ENCODE measurements around the gene TMEM108. TPM values are rescaled to one million over a fixed set of nuclear protein-coding genes. Genes with fewer than 3 reads are reported as not detected.

The TMEM108 gene
- polyA plus RNA-seq, 1 donor = 2.8 TPM

DNA sequence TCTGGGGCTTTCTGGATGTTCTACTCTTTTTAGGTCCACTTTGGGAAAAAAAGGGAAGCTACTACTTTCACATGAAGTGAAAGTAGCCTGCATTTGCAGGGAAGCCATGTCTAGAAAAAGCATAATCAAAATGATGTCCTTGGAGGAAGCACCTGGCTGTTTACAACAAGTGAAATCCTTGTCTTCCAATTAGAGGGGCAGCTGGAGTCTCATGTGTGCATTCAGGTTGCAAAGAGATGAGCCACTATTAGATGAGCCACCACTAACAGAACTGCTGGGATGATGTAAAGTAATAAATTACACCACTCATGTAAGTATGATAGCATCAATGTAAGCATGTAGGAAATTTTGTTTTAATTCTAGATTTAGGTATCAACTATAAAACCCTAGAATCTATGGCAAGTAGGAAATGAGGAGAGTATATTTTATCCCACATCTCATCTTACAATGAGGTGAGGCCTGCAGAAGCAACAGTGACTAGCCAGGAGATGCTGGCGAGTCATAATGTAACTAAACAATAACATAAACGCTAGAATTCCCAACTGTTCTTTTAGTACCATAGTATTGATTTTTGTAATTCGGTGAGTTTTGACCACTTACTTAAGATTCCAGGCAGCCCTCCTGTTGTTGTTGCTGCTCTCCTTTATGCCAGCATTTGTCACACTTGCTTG, 75.9 kb downstream of the TMEM108 start:
- Histone ChIP-seq H3K4me1 (ENCODE audit: control insufficient read depth, insufficient read depth, low read length) (no peaks in the 10 kb centered on the region), H3K27me3 (ENCODE audit: control insufficient read depth, insufficient read depth, low read length) (no peaks in the 10 kb centered on the region), H3K4me3 (ENCODE audit: low read length) (no peak overlapping the region), H3K27ac (ENCODE audit: low read length) (no peak overlapping the region), H3K36me3 (ENCODE audit: control insufficient read depth, insufficient read depth, low read length) (no peaks in the 10 kb centered on the region), H3K9me3 (ENCODE audit: control insufficient read depth, low read depth, low read length) (no peaks in the 10 kb centered on the region)
- DNase-seq = no peak
- WGBS (ENCODE audit: insufficient coverage, low lambda C conversion rate) = 93% methylated on average over 3 of the region's 3 CpGs

DNA sequence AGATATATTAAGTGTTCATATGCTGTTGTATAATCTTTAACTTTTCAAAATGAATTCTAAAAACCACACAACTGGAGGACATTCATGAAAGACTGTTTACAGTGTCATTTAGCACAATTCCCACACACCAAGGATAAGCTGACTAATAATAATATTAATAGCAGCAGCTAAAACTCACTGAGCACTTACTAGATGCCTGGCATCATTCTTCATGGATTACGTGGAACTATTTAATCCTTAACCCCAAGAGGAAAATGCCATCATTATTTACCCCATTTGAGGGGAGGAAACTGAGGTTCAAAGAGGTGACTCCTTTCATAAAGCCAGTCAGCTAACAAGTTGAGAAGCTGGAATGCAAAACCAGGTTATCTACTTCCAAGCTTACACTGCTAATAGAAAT, 77.0 kb downstream of the TMEM108 start:
- no peak overlapping the region for H3K27ac ChIP-seq (ENCODE audit: low read length)
- no peaks in the 10 kb centered on the region for H3K4me1 ChIP-seq (ENCODE audit: control insufficient read depth, insufficient read depth, low read length)
- H3K36me3 ChIP-seq (ENCODE audit: control insufficient read depth, insufficient read depth, low read length) = no peaks in the 10 kb centered on the region
- no peak for DNase-seq
- no CpG with 5 or more reads among the region's 1 CpG for WGBS (ENCODE audit: insufficient coverage, low lambda C conversion rate)
- H3K9me3 ChIP-seq (ENCODE audit: control insufficient read depth, low read depth, low read length) = no peaks in the 10 kb centered on the region
- H3K4me3 ChIP-seq (ENCODE audit: low read length) = no peak overlapping the region
- no peaks in the 10 kb centered on the region for H3K27me3 ChIP-seq (ENCODE audit: control insufficient read depth, insufficient read depth, low read length)

DNA sequence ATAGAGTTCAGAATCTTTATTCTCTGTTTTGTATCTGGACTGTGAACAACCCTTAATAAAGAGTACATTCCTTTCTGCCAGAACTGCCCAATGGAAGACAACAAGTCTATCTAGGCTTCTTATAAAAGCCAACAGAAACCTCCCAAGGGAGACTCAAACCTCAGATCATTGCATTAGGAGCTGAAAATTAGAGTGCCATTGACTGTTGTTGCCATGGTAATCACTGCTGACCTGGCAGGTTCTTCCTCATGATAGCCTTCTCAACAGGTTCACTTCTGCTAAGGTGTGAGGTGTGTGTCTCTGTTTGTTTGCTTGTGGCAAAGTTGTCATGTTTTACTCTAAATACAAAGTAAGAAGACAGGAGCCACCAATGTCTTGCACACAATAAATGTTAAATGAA, 79.2 kb downstream of the TMEM108 start:
- H3K4me1 ChIP-seq (ENCODE audit: control insufficient read depth, insufficient read depth, low read length) = no peaks in the 10 kb centered on the region
- no peak overlapping the region for H3K27ac ChIP-seq (ENCODE audit: low read length)
- no peaks in the 10 kb centered on the region for H3K9me3 ChIP-seq (ENCODE audit: control insufficient read depth, low read depth, low read length)
- no peak for DNase-seq
- H3K4me3 ChIP-seq (ENCODE audit: low read length) = no peak overlapping the region
- H3K36me3 ChIP-seq (ENCODE audit: control insufficient read depth, insufficient read depth, low read length) = no peaks in the 10 kb centered on the region
- no peaks in the 10 kb centered on the region for H3K27me3 ChIP-seq (ENCODE audit: control insufficient read depth, insufficient read depth, low read length)

DNA sequence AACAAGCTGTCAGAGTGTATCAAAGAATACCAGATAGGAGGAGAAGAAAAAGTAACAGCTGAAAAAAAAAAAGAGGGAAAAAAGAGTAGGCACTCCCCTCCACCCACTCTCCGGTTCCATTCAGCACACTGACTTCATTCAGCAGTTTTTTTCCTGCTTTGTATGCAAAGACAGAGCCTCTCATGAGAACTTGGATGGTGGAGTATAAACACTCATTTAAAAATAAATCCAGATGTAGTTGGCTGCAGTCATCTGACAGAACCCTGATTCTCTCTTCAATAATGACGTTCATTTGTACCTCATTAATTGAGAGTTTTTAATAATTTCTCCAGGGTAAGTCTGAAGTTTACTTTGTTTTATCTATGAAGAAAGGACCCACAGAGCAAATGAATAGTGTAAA, 81.0 kb downstream of the TMEM108 start:
- H3K27ac ChIP-seq (ENCODE audit: low read length) = no peak overlapping the region
- H3K36me3 ChIP-seq (ENCODE audit: control insufficient read depth, insufficient read depth, low read length) = no peaks in the 10 kb centered on the region
- no peak overlapping the region for H3K4me3 ChIP-seq (ENCODE audit: low read length)
- no peaks in the 10 kb centered on the region for H3K27me3 ChIP-seq (ENCODE audit: control insufficient read depth, insufficient read depth, low read length)
- DNase-seq = no peak
- no peaks in the 10 kb centered on the region for H3K4me1 ChIP-seq (ENCODE audit: control insufficient read depth, insufficient read depth, low read length)
- no peaks in the 10 kb centered on the region for H3K9me3 ChIP-seq (ENCODE audit: control insufficient read depth, low read depth, low read length)
- 58% methylated on average over 2 of the region's 2 CpGs for WGBS (ENCODE audit: insufficient coverage, low lambda C conversion rate)

DNA sequence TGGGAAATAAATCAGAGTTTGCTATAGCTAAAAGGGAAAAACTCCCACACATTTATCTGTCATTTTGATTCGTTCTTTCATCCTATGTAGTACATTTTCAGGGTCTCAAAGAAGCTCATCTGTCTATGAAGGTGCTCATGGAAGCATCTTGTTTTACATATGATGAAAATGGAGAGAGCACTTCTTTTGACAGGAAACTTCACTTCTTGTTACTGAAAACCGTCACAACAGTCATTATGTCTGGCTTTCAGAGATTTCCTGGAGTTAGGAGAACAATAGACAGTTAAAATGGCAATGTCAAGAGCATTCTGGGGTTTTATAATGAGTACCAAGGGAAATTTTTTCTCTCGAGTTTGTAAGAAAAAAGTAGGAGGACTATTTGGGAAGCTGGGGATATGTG, 83.3 kb downstream of the TMEM108 start:
- Histone ChIP-seq H3K4me1 (ENCODE audit: control insufficient read depth, insufficient read depth, low read length) (no peaks in the 10 kb centered on the region), H3K4me3 (ENCODE audit: low read length) (no peak overlapping the region), H3K9me3 (ENCODE audit: control insufficient read depth, low read depth, low read length) (no peaks in the 10 kb centered on the region), H3K36me3 (ENCODE audit: control insufficient read depth, insufficient read depth, low read length) (no peaks in the 10 kb centered on the region), H3K27ac (ENCODE audit: low read length) (no peak overlapping the region), H3K27me3 (ENCODE audit: control insufficient read depth, insufficient read depth, low read length) (no peaks in the 10 kb centered on the region)
- no peak for DNase-seq
- 100% methylated on average over 1 of the region's 3 CpGs for WGBS (ENCODE audit: insufficient coverage, low lambda C conversion rate)

DNA sequence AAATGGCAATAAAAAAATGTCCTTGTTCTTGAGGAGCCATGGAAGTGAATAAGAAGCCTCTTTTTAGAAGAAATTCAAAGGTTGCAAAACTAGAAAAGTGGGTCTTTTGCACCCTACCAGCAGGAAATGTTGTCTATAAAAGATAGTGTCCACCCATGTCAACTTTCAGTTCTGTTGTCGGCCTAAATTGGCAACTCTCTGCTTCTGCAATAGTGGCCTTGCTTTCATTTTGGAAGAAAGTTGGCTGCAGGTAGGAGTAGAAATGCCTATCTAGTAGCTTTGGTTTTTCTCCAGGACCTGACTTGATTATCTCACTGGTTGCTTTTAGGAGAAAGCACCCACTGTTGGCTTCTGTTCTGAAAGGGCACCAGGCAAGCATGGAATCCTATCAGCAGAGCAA, 85.4 kb downstream of the TMEM108 start:
- Histone ChIP-seq H3K36me3 (ENCODE audit: control insufficient read depth, insufficient read depth, low read length) (no peaks in the 10 kb centered on the region), H3K4me1 (ENCODE audit: control insufficient read depth, insufficient read depth, low read length) (no peaks in the 10 kb centered on the region), H3K27ac (ENCODE audit: low read length) (no peak overlapping the region), H3K4me3 (ENCODE audit: low read length) (no peak overlapping the region), H3K9me3 (ENCODE audit: control insufficient read depth, low read depth, low read length) (no peaks in the 10 kb centered on the region), H3K27me3 (ENCODE audit: control insufficient read depth, insufficient read depth, low read length) (no peaks in the 10 kb centered on the region)
- WGBS (ENCODE audit: insufficient coverage, low lambda C conversion rate) = no CpG with 5 or more reads among the region's 1 CpG
- DNase-seq = no peak

DNA sequence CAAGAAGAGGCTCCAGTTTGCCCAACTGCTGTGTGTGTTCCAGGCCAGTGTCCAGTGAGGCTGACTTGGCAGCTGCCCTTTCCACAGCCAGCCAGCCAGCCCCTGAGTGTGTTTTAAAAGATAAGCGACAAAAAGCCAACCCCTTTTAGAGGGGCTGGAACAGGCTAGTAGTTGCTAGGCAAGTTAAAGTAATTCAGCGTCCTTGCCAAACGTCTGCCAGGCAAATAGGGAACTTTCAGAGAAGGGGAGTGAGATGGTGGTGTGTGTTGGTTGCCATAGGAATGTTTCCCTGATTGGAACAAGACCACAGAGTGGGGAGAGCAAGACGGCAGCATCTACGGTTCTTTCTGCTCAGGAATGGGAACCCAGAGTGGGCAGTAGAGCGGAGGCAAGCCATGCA, 86.3 kb downstream of the TMEM108 start:
- Histone ChIP-seq H3K36me3 (ENCODE audit: control insufficient read depth, insufficient read depth, low read length) (no peaks in the 10 kb centered on the region), H3K9me3 (ENCODE audit: control insufficient read depth, low read depth, low read length) (no peaks in the 10 kb centered on the region), H3K4me3 (ENCODE audit: low read length) (no peak overlapping the region), H3K27me3 (ENCODE audit: control insufficient read depth, insufficient read depth, low read length) (no peaks in the 10 kb centered on the region), H3K27ac (ENCODE audit: low read length) (no peak overlapping the region), H3K4me1 (ENCODE audit: control insufficient read depth, insufficient read depth, low read length) (no peaks in the 10 kb centered on the region)
- WGBS (ENCODE audit: insufficient coverage, low lambda C conversion rate) = no CpG with 5 or more reads among the region's 6 CpGs
- peak in 1 of 2 donors; percentile 8 for DNase-seq

DNA sequence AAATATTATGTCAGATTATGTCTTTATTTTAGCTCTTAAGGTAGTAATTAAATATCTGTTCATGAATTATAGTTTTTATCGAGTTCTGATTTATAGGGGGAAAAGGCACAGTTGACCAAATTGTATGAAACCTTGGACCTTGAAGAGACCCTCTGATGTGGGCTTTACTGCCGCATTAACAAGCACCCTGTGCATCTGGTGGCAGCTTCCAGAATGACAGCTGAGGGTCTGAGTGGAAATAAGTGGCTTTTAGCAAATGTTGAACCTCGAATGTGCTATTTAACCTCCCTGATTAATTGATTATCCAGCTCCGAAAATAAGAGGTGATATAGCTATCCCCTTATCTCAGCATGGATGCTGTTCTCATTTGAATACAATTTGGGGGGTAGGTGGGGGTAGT, 87.0 kb downstream of the TMEM108 start:
- Histone ChIP-seq H3K9me3 (ENCODE audit: control insufficient read depth, low read depth, low read length) (no peaks in the 10 kb centered on the region), H3K27ac (ENCODE audit: low read length) (no peak overlapping the region), H3K4me1 (ENCODE audit: control insufficient read depth, insufficient read depth, low read length) (no peaks in the 10 kb centered on the region), H3K27me3 (ENCODE audit: control insufficient read depth, insufficient read depth, low read length) (no peaks in the 10 kb centered on the region), H3K4me3 (ENCODE audit: low read length) (no peak overlapping the region), H3K36me3 (ENCODE audit: control insufficient read depth, insufficient read depth, low read length) (no peaks in the 10 kb centered on the region)
- WGBS (ENCODE audit: insufficient coverage, low lambda C conversion rate) = no CpG with 5 or more reads among the region's 4 CpGs
- DNase-seq = no peak

DNA sequence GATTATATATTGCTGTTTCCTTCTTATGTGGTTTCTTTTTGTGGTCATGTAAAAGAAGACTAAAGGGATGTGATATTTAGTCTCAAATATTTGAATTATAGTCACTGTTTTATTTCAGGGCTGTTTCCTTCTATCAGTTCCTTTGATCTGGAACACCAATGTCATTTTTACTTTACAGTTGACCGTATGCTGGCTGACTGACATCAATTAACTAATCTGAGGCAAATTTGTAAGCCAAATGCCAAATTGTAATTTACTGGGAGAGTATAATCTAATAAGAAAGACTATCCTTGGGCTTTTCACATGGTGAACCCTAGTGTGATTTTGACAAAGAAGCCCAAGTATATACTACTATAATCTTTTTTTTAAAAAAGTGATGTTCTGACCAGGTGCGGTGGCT, 87.6 kb downstream of the TMEM108 start:
- Histone ChIP-seq H3K4me1 (ENCODE audit: control insufficient read depth, insufficient read depth, low read length) (no peaks in the 10 kb centered on the region), H3K27ac (ENCODE audit: low read length) (no peak overlapping the region), H3K4me3 (ENCODE audit: low read length) (no peak overlapping the region), H3K27me3 (ENCODE audit: control insufficient read depth, insufficient read depth, low read length) (no peaks in the 10 kb centered on the region), H3K36me3 (ENCODE audit: control insufficient read depth, insufficient read depth, low read length) (no peaks in the 10 kb centered on the region), H3K9me3 (ENCODE audit: control insufficient read depth, low read depth, low read length) (no peaks in the 10 kb centered on the region)
- WGBS (ENCODE audit: insufficient coverage, low lambda C conversion rate) = 63% methylated on average over 1 of the region's 2 CpGs
- DNase-seq = no peak

DNA sequence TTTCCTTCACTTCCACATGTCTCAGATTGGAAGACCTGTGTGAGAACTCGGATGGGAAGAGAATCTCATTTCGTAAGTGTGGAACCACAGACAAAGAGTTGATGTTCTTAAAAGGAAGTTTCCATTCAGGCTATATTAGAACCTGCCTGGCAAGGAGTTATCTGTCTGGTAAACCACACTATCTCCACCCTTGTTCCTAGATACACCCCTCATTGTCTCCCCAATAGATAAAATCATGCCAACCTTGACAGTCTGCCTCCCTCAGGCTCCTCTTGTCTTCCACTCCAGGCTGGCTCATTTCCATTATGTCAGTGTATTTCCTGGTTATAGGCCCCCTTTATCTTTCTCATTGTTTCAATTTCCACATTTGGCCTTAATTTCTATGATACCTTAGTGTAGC, 89.2 kb downstream of the TMEM108 start:
- Histone ChIP-seq H3K4me3 (ENCODE audit: low read length) (no peak overlapping the region), H3K4me1 (ENCODE audit: control insufficient read depth, insufficient read depth, low read length) (no peaks in the 10 kb centered on the region), H3K27me3 (ENCODE audit: control insufficient read depth, insufficient read depth, low read length) (no peaks in the 10 kb centered on the region), H3K36me3 (ENCODE audit: control insufficient read depth, insufficient read depth, low read length) (no peaks in the 10 kb centered on the region), H3K27ac (ENCODE audit: low read length) (no peak overlapping the region), H3K9me3 (ENCODE audit: control insufficient read depth, low read depth, low read length) (no peaks in the 10 kb centered on the region)
- WGBS (ENCODE audit: insufficient coverage, low lambda C conversion rate) = 92% methylated on average over 2 of the region's 2 CpGs
- no peak for DNase-seq

DNA sequence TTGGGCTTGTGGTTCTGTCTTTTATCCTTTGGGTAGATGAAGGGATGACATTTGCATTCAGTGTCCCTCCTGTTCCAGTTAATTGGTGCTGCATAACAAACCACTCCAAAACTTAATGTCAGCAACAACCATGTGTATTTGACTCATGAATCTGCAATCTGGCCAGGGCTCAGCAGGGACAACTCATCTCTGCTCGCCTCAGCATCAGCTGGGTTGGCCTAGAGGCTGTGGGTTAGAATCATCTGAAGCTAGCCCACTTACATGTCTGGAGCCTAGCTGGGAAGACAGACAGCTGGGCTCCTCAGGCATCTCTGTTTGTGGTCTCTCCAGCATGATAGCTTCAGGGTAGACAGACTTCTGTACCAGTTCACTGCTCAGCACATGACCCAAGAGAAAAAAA, 92.0 kb downstream of the TMEM108 start:
- Histone ChIP-seq H3K4me1 (ENCODE audit: control insufficient read depth, insufficient read depth, low read length) (no peaks in the 10 kb centered on the region), H3K9me3 (ENCODE audit: control insufficient read depth, low read depth, low read length) (no peaks in the 10 kb centered on the region), H3K36me3 (ENCODE audit: control insufficient read depth, insufficient read depth, low read length) (no peaks in the 10 kb centered on the region), H3K27me3 (ENCODE audit: control insufficient read depth, insufficient read depth, low read length) (no peaks in the 10 kb centered on the region), H3K27ac (ENCODE audit: low read length) (no peak overlapping the region), H3K4me3 (ENCODE audit: low read length) (no peak overlapping the region)
- WGBS (ENCODE audit: insufficient coverage, low lambda C conversion rate) = no CpG with 5 or more reads among the region's 1 CpG
- DNase-seq = no peak
